Fibroblast of mammary gland (primary cell): ENCODE data around the gene HDAC1.

Experiments used
- DNase-seq: peaks from one replicate; pipeline ENCODE4 v3.0.0-alpha.2; 2010; ENCODE audit warnings: low read depth
- H3K4me3 ChIP-seq: 2 replicates; pipeline ENCODE4 v1.5.1; 2011; ENCODE audit warnings: low read depth, mild to moderate bottlenecking, low read length, moderate library complexity; ENCODE audit not compliant: control insufficient read depth
- TF ChIP-seq, protein P1 (sequence below): conservative IDR thresholded peaks from 2 replicates; pipeline ENCODE4 v1.5.1; 2011; ENCODE audit warnings: low read depth, low read length, inconsistent platforms; ENCODE audit not compliant: control insufficient read depth, insufficient read depth

Gene HDAC1

DNA sequence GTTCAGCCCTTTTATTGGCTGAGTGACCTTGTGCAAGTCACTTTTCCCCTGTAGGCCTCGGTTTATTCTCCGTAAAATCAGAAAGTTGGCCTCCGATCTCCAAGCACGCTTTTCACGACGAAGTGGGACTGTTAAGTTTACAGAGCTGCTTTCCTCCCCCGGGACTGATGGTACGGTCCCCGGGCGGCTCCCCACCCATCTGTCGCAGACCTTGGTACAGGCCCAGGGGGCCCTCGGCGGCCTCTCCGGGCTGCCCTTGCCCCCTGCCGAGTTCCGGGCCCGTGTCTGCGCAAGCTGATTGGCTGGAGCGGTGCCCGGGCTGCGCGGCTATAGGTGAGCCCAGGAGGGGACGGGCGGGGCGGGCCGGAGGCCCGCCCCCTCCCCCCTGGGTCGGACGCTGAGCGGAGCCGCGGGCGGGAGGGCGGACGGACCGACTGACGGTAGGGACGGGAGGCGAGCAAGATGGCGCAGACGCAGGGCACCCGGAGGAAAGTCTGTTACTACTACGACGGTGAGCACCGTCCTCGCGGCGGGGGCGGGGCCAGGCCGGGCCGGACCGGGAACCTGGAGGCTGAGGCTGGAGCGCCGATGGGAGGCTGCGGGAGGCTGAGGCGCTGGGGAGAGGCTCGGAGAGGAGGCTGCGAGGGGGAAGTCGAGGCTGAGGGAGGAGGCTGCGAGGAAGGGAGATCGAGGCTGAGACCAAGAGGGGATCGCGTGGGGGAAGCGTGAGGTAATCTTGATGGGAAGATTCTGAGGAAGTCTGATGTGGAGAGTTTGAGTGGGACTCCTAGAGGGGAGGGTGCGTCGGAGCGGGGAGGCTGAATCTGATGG lies at the start of gene HDAC1:
Gene HDAC1 (plus strand): TSS at position 376 of the 831 bp plus-strand sequence. CDS start 87 bp downstream, at position 463.
- H3K4me3 ChIP-seq: peak within 1 kb of the TSS; percentile 91
- TF ChIP-seq, protein P1, sequence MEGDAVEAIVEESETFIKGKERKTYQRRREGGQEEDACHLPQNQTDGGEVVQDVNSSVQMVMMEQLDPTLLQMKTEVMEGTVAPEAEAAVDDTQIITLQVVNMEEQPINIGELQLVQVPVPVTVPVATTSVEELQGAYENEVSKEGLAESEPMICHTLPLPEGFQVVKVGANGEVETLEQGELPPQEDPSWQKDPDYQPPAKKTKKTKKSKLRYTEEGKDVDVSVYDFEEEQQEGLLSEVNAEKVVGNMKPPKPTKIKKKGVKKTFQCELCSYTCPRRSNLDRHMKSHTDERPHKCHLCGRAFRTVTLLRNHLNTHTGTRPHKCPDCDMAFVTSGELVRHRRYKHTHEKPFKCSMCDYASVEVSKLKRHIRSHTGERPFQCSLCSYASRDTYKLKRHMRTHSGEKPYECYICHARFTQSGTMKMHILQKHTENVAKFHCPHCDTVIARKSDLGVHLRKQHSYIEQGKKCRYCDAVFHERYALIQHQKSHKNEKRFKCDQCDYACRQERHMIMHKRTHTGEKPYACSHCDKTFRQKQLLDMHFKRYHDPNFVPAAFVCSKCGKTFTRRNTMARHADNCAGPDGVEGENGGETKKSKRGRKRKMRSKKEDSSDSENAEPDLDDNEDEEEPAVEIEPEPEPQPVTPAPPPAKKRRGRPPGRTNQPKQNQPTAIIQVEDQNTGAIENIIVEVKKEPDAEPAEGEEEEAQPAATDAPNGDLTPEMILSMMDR: no peak
- peak; percentile 84 for DNase-seq

DNA sequence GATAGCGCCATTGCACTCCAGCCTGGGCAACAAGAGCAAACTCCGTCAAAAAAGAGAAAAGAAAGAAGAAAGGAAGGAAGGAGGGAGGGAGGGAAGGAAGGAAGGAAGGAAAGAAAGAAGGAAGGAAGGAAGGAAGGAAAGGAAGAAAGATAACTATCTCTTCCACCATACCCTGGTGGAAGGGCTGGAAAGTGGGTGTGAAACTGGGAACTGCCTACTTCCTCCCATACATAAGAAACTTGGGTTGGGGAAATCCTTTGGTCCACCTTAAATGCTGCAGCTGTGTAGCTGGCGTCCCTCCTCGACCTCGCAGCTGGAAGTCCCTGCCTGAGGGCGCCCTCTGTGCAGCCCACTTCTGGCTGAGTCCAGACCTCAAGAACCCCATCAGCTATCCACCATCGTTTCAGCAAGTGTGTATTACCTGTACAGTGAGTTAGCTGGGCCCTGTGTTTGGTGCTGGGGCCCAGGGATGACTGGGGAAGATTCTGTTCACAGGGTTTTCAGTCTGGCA lies 49.5 kb upstream of the HDAC1 start:
- H3K4me3 ChIP-seq: no peak overlapping the region
- TF ChIP-seq, protein P1: no peak
- DNase-seq: no peak

DNA sequence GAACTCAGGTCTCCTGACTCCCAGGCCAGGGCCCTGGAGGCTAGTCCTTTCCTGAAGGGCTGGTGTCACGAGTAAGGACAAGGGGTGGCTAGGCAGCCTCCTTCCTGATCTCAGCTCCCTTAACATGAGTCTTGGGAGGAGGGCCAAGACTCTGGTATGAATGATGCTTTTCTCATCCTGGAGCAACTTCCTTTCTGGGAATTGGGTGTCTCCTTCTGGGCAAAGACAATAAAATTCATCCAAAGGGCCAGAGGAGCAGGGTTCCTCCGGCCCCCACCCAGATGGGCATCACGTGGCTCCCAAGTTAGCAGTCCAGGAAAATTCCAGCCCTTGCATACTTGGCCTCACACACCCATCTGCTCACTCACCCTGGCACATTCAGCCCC lies 45.0 kb upstream of the HDAC1 start, which contains the start of gene FAM167B:
Gene FAM167B (plus strand): TSS at position 335 of the 386 bp plus-strand sequence. CDS start 200 bp downstream, outside the sequence.
- TF ChIP-seq, protein P1: no peak
- DNase-seq: peak; percentile 82
- no peak within 1 kb of the TSS for H3K4me3 ChIP-seq

DNA sequence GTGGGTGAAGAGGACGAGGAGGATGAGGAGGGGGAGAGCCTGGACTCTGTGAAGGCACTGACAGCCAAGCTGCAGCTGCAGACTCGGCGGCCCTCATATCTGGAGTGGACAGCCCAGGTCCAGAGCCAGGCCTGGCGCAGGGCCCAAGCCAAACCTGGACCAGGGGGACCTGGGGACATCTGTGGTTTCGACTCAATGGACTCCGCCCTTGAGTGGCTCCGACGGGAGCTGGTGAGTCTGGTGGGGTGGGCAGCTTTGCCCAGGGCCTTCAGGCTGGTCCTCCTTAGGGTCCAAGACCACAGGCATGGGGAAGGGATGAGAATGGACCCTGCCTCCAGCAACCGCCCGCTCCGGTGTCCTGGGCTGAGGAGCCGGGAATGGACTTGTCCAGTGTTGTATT lies 44.4 kb upstream of the HDAC1 start:
- H3K4me3 ChIP-seq: no peak overlapping the region
- TF ChIP-seq, protein P1: no peak
- no peak for DNase-seq

DNA sequence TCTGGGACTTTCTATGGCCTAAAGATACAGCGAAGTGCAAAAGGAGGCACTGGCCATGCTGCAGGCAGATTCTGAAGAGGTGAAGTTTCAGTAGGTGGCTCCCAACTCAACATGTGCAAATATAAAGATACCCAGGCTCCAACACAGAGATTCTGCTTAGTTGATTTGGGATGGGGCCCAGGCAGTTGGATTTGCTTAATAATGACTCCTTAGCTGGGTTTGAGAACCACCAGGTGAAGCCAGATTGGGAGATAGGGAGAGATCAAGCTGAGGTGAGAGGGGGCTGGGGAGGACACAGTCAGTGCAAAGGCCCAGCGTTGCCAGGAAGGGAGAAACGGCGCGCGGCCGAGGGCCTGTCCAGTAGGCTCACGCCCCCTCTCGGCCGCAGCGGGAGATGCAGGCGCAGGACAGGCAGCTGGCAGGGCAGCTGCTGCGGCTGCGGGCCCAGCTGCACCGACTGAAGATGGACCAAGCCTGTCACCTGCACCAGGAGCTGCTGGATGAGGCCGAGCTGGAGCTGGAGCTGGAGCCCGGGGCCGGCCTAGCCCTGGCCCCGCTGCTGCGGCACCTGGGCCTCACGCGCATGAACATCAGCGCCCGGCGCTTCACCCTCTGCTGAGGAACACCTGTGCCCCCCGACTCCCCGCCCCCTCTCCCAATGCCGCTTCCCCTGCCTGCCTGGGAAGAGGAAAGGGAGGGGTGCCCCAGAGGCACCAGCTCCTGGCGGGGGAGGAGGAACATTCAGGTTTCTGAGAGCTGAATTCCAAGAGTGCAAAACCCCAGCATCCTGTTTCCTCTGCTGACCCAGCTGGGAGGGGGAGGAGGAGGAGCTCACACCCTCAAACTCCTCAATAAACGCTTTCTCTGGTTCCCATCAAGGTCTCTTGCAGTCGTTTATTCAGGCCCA lies 43.6 kb upstream of the HDAC1 start:
- no peak overlapping the region for H3K4me3 ChIP-seq
- TF ChIP-seq, protein P1: peak; percentile 68
- peak; percentile 63 for DNase-seq

DNA sequence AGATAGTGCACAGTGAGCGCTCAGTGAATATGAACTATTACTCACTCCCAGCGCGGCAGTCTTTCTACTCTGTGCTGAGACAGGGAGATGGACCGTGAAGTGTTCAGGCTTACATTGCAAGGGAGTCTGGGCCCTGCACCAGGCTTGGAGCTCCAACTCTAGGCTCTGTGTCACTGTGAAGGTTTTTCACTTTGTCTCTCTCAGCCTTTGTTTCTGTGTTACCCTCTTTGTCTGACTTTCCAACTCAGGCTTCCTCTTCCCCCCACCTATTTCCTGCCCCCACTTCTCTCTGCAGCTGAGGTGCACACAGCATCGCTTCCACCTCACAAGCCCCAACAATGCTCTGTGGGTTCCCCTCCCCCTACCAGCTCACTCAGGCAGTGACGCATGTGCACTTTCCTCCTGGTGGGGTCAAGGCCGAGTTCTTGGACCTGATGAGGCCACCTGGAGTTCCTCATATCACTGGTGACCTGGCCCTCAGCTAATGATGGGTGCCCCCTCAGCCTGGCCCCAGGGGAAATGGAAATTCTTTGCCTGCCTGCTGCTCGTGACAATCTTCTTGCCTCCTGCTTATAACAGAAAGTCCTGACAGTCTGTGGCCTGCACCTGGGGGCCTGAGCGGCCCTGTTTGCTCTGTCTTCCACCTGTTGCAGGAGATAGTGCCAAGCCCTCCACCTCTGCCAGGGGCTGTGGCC lies 41.9 kb upstream of the HDAC1 start:
- no peak overlapping the region for H3K4me3 ChIP-seq
- DNase-seq: no peak
- TF ChIP-seq, protein P1: no peak
